Stimulated activated naive B cell treated with anti-CD40 and anti-IgM and Interleukin-4, amounts not matched to agents 10 μg/mL and 1 μg/mL and 100 μg/mL, for 72 hours (primary cell): ENCODE results near the gene HBM.
"Not testable (repeated sequence)": the region's sequence is repeated elsewhere in the genome, so short reads cannot be mapped to it uniquely, and the experiment has no call there.

ENCODE experiments used
- ATAC-seq, 2 donors: fragments of 150-1000 bp; cut with Tn5 transposase; replicated peaks; 2 replicates each; pipeline ENCODE4 v1.10.0; 2021; ENCODE audit warnings: moderate library complexity in 1 of 2
- DNase-seq: peaks from one replicate; pipeline ENCODE4 v3.0.0; 2021
- H3K27ac Mint-ChIP-seq: one replicate; pipeline ENCODE4 v1.8.0; 2022; ENCODE audit warnings: mild to moderate bottlenecking, mixed read lengths
- H3K27me3 Mint-ChIP-seq, 2 donors: one replicate each; pipeline ENCODE4 v1.8.0; 2022; ENCODE audit warnings: mixed read lengths in 2 of 2
- H3K36me3 Mint-ChIP-seq, 2 donors: one replicate each; pipeline ENCODE4 v1.8.0; 2022; ENCODE audit warnings: mixed read lengths in 2 of 2, mild to moderate bottlenecking in 1 of 2
- H3K4me1 Mint-ChIP-seq, 2 donors: one replicate each; pipeline ENCODE4 v1.8.0; 2022; ENCODE audit warnings: mixed read lengths in 2 of 2, mild to moderate bottlenecking in 1 of 2
- H3K4me3 Mint-ChIP-seq, 2 donors: one replicate each; pipeline ENCODE4 v1.8.0; 2022; ENCODE audit warnings: mild to moderate bottlenecking in 2 of 2, mixed read lengths in 2 of 2, moderate library complexity in 1 of 2
- H3K9me3 Mint-ChIP-seq, 2 donors: one replicate each; pipeline ENCODE4 v1.8.0; 2022; ENCODE audit warnings: mixed read lengths in 2 of 2, mild to moderate bottlenecking in 1 of 2

HBM gene

DNA sequence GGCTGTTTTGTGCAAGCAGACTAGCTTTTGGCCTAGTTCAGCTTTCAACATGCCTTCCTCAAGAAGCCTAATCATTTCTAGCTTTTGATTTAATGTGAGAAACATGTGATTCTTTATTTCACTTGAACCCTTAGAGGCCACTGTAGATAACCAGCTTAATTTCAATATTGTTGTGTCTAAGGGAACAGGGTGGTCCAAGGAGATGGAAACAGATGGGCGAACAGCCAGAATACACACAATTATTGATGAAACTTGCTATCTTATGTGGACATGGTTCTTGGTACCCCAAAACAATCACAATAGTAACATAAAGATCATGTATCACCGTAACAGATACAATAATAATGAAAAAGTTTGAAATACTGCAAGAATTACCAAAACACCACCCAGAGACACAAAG is 32.1 kb upstream of the HBM start:
- Mint-ChIP-seq H3K27ac (no peak overlapping the region), H3K4me3 (no peak overlapping the region), H3K36me3 (peaks cover 18 to 32% of the 10 kb centered on the region in 2 donors), H3K4me1 (peaks cover 17 to 35% of the 10 kb centered on the region in 2 donors), H3K9me3 (no peaks in the 10 kb centered on the region), H3K27me3 (no peaks in the 10 kb centered on the region)
- DNase-seq (no peak), ATAC-seq (no peak)

DNA sequence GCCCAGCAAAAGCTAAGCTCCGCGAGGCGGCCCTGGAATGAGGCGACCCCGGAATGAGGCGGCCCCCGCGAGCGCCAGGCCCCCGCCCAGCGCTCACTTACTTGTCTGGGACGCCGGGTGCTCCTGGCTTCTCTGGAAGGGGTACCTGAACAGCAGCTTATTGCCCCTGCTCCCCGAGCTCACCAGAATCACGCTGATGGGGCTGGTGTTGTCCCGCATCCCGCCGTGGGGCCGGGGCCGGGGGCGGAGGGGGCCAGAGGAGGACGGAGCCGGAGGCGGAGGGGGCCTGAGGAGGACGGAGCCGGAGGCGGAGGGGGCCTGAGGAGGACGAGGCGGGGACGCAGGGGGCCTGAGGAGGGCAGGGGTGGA is 27.7 kb upstream of the HBM start:
- no peaks in the 10 kb centered on the region for H3K9me3 Mint-ChIP-seq
- DNase-seq (peak; percentile 13), ATAC-seq (peak; percentile 26 to 28)
- no peaks in the 10 kb centered on the region for H3K27me3 Mint-ChIP-seq
- peak overlapping the region; percentile 85 to 90 for H3K4me3 Mint-ChIP-seq
- peak overlapping the region; percentile 89 for H3K27ac Mint-ChIP-seq
- H3K4me1 Mint-ChIP-seq, result peaks cover 11 to 25% of the 10 kb centered on the region in 2 donors
- H3K36me3 Mint-ChIP-seq, result peaks cover 11 to 17% of the 10 kb centered on the region in 2 donors

DNA sequence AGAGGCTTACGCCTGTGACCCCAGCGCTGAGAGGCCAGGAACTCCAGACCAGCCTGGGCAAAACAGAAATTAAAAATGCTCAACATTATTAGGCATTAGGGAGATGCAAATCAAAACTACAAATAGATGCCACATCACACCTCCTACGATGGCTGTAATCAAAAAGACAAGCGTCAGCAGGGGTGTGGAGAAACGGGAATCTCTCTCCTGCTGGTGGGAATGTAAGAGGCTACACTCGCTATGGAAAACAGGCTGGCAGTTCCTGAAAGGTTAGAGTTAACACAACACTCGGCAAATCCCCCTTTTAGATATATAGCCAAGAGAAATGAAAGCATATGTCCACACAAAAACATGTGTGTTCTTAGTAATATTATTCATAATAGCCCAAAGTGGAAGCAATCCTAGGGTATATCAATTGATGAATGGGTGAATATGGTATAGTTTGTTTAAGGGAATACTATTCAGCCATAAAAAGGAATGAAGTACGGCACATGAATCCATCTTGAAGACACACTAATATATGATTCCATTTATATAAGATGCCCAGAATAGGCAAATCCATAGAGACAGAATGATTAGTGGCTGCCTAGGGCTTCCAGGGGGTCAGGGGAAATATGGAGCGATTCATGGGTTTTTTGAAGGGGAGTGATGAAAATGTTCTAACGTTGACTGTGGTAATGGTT is 25.5 kb upstream of the HBM start:
- Mint-ChIP-seq H3K4me1 (peaks cover 5 to 11% of the 10 kb centered on the region in 2 donors), H3K27me3 (peaks cover 11 to 12% of the 10 kb centered on the region in 2 donors), H3K4me3 (no peak overlapping the region), H3K27ac (no peak overlapping the region), H3K36me3 (peaks cover 4 to 7% of the 10 kb centered on the region in 2 donors), H3K9me3 (no peaks in the 10 kb centered on the region)
- ATAC-seq, result no peak
- no peak for DNase-seq

DNA sequence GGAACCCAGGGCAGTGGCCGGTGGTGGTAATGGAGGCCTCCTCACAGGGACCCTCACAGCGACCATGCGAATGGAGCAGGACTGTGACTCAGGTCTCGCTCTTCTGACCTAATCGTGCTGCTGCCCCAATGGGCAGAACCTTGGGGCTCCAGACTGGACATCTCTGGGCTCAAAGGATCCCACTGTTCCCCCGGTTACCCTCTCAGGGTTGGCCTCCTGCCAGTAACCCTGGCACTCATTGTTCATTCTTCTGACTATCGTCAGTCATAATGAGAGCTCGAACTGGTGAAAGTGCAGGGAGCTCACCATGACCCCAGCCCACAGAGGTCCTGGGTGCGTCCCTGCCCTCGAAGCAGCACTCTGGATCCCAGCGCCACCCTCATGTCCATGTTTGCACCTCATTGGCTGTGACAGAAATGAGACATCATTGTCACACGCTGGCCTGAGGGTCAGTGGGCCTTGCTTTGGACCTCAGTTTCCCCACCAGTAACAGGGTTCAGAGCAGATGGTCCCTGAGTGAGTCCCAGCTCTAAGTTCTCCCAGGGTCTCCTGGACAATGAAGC is 23.3 kb upstream of the HBM start:
- Mint-ChIP-seq H3K9me3 (no peaks in the 10 kb centered on the region), H3K27me3 (peaks cover 15 to 17% of the 10 kb centered on the region in 2 donors), H3K4me1 (peaks cover 1 to 5% of the 10 kb centered on the region in 2 donors), H3K27ac (no peak overlapping the region), H3K4me3 (no peak overlapping the region), H3K36me3 (peaks cover 0 to 7% of the 10 kb centered on the region in 2 donors)
- DNase-seq (no peak), ATAC-seq (no peak)

DNA sequence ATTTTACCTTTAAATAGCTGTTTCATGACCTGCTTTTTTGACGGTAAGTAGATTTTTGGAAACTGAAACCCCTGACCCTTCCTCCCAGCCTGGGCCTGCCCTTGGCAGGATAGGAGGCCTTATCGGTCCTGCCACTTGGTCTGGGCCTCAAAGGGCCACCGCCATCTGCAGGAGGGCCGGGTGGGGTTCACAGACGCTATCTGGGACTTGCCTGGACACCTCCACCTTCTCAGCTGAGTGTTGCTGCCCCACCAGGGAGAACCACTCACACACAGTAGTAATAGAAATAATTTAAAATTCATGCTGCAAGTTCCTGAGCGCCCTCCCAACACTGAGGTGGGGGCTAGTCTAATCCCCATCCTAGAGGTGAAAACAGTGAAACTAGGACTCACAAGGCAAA is 22.7 kb upstream of the HBM start:
- H3K36me3 Mint-ChIP-seq, result peaks cover 0 to 5% of the 10 kb centered on the region in 2 donors
- no peak for ATAC-seq
- DNase-seq, result no peak
- peaks cover 15 to 18% of the 10 kb centered on the region in 2 donors for H3K27me3 Mint-ChIP-seq
- H3K4me1 Mint-ChIP-seq, result peaks cover 1% of the 10 kb centered on the region in 2 donors
- H3K9me3 Mint-ChIP-seq, result no peaks in the 10 kb centered on the region
- H3K4me3 Mint-ChIP-seq, result no peak overlapping the region
- no peak overlapping the region for H3K27ac Mint-ChIP-seq

DNA sequence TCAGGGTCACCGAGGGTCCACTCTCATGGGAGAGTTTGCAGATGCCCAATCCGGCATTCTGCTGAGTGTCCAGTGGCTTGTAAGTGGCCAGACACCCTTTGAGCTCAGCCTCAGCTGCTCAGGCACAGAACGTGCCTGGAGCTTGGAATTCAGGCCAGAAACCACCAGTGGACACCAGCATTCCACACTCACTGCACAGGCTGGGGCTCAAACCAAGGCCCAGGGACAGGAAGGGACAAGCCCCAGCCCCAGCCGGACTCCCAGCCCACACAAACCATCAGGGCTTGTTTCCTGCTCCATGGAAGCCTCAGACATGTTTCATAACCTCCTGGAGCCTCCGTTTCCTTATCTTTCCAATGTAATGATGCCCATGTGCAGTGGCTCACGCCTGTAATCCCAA is 22.3 kb upstream of the HBM start:
- ATAC-seq (no peak), DNase-seq (no peak)
- Mint-ChIP-seq H3K9me3 (no peaks in the 10 kb centered on the region), H3K4me3 (no peak overlapping the region), H3K27ac (no peak overlapping the region), H3K36me3 (peaks cover 0 to 5% of the 10 kb centered on the region in 2 donors), H3K27me3 (peaks cover 18 to 22% of the 10 kb centered on the region in 2 donors), H3K4me1 (peaks cover 0 to 1% of the 10 kb centered on the region in 2 donors)

DNA sequence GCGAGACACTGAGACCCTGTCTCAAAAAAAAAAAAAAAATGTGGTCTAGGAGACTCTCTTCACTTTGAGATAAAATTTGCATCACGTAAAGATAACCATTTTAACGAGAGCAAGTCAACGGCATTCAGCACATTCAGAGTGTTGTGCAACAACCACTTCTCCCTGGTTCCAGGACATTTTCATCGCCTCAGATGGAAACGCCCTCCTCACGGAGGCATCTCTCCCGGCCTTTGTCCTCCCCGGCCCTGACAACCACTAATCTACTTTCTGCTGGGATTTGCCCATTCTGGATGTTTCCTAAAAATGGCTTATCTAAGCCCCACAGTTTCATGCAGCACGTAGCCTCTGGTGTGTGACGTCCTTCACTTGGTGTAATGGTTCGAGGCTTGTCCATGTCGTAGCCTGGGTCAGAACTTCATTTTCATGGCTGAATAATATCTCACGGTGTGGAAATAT is 21.0 kb upstream of the HBM start:
- Mint-ChIP-seq H3K36me3 (no peaks in the 10 kb centered on the region), H3K27ac (no peak overlapping the region), H3K9me3 (no peaks in the 10 kb centered on the region), H3K4me3 (no peak overlapping the region), H3K4me1 (no peaks in the 10 kb centered on the region), H3K27me3 (peaks cover 24 to 36% of the 10 kb centered on the region in 2 donors)
- DNase-seq, result no peak
- no peak for ATAC-seq

DNA sequence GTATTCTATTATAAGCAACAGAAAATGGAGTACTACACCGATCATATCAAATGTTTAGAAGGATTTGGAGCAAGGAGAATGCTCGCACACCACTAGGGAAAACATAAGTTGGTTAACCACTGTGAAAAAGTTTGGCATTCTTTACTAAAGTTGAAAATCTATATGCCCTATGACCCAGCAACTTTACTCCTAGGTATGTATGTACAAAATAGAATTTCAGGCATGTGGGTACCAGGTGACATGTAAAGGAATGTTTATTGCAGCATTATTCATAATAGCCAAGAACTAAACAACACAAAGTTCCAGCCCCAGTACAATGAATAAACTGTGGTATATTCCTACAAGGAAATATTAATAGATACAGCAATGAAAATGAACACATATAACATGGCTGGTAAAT is 19.1 kb upstream of the HBM start:
- DNase-seq (no peak), ATAC-seq (no peak)
- Mint-ChIP-seq H3K27me3 (peaks cover 24 to 46% of the 10 kb centered on the region in 2 donors), H3K4me3 (no peak overlapping the region), H3K9me3 (no peaks in the 10 kb centered on the region), H3K4me1 (no peaks in the 10 kb centered on the region), H3K36me3 (no peaks in the 10 kb centered on the region), H3K27ac (no peak overlapping the region)

DNA sequence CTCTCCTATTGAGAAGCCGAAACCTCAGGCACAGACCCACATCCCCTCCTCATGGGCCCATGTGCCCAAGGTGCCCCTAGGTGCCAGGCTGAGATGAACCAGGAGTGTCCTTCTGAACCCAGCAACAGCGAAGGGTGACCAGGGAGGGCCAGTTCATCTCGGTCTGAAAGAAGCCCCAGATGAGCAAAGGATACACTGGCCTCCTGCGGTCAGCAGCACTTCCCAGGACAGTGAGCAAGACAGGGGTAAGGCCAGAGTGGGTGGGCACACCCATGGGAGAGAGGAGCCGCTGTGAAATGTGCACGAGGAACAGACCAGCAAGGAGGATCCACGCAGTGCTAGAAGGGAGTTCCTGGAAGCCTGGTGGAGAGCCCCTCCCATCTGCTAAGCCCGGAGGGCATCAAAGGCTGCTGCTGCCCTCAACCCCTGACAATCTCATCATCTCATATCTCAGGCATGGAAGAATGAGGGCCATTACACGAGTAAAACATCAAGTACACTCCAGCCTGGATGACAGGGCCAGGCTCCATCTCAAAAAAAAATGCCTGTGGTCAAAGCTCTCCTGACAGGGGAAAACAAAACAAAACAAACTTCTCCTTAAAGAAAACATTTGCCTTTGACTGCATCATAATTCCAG is 16.6 kb upstream of the HBM start:
- Mint-ChIP-seq H3K36me3 (no peaks in the 10 kb centered on the region), H3K9me3 (no peaks in the 10 kb centered on the region), H3K4me3 (no peak overlapping the region), H3K27me3 (peaks cover 26 to 49% of the 10 kb centered on the region in 2 donors), H3K27ac (no peak overlapping the region), H3K4me1 (peaks cover 5 to 6% of the 10 kb centered on the region in 2 donors)
- ATAC-seq, result no peak
- no peak for DNase-seq

DNA sequence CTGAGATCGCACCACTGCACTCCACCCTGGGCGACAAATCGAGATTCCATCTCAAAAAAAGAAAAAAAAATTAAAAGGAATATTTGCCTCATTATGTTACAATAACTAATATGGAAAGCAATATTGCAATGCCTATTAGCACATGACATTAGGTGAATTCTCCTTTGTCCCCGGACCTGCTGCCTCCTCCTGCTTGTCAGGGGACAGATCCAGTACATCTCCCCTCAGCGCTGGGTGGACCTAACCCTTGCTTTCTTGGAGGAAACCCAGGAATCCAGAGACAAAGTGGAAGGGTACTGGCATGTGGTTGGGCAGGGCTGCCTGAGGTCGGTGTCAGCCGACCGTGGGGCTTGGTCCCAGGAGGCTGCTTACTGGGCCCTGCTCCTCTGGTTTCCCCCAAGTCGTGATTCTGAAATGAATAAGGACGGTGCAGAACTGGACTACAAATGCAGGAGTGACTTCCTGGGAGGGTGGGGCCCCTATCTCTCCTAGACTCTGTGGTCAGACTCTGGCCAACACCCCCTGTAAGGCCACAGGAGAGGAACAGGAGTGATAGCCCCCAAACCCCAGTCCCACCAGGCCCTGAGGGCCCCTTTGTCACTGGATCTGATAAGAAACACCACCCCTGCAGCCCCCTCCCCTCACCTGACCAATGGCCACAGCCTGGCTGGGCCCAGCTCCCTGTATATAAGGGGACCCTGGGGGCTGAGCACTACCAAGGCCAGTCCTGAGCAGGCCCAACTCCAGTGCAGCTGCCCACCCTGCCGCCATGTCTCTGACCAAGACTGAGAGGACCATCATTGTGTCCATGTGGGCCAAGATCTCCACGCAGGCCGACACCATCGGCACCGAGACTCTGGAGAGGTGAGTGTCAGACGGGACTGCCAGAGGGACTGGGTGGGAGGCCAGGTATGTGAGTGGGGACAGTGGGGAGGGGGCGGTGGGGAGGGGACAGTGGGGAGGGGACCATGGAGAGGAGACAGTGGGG is 13.3 kb upstream of the HBM start, which contains the start of gene HBZ:
HBZ (plus strand) TSS at position 504 of the 988 bp plus-strand sequence; CDS start at position 770, 266 bp downstream.
- DNase-seq (no peak), ATAC-seq (peak; percentile 36 to 57)
- no peak within 1 kb of the TSS for H3K27ac Mint-ChIP-seq
- H3K27me3 Mint-ChIP-seq, result peaks cover 31 to 63% of the 10 kb centered on the region in 2 donors
- H3K4me3 Mint-ChIP-seq, result peak within 1 kb of the TSS; percentile 65
- no peaks in the 10 kb centered on the region for H3K9me3 Mint-ChIP-seq
- H3K4me1 Mint-ChIP-seq, result peaks cover 14 to 16% of the 10 kb centered on the region in 2 donors
- no peaks in the 10 kb centered on the region for H3K36me3 Mint-ChIP-seq

DNA sequence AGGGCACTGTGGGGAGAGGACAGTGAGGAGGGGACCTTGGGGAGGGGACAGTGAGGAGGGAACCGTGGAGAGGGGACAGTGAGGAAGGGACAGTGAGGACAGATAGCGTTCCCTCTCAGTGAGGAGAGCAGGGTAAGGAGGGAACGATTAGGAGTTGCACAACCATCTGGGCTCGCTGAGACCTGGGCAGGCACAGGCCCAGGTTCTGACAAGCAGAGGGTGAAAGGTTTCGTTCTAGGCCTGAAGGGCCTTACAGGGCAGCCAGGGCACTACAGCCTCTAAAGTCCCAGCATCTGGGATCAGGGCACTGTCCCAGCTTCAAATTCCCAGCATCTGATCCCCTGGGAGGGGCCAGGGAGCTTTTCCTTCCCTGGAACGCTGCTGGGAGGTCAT is 12.7 kb upstream of the HBM start:
- not testable (repeated sequence) for H3K27ac Mint-ChIP-seq, DNase-seq, ATAC-seq, H3K9me3 Mint-ChIP-seq, H3K36me3 Mint-ChIP-seq
- Mint-ChIP-seq H3K4me3 (peak overlapping the region; percentile 65), H3K4me1 (peaks cover 14 to 16% of the 10 kb centered on the region in 2 donors), H3K27me3 (peaks cover 31 to 68% of the 10 kb centered on the region in 2 donors)

DNA sequence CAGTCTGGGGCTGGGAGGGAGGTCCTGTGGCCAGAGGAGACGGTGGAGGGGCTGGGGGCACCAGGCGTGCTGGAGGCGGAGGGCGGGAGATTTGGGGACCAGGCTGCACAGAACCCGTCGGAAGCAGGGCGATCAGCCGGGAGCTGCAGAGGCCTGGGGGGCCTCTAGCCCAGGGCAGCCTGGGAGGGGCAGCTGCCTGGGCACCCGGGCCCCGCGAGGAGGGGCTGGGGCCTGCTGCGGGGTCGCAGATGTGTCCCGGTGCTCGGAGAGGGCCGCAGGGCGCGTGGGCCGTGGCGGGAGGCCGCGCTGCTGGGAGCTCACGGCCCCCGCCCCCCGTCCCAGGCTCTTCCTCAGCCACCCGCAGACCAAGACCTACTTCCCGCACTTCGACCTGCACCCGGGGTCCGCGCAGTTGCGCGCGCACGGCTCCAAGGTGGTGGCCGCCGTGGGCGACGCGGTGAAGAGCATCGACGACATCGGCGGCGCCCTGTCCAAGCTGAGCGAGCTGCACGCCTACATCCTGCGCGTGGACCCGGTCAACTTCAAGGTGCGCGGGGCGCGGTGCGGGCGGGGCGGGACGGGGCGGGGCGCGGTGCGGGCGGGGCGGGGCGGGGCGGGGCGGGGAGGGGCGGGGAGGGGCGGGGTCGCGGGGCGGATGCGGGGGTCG is 12.1 kb upstream of the HBM start:
- ATAC-seq, result peak; percentile 50 to 51
- peaks cover 29 to 67% of the 10 kb centered on the region in 2 donors for H3K27me3 Mint-ChIP-seq

DNA sequence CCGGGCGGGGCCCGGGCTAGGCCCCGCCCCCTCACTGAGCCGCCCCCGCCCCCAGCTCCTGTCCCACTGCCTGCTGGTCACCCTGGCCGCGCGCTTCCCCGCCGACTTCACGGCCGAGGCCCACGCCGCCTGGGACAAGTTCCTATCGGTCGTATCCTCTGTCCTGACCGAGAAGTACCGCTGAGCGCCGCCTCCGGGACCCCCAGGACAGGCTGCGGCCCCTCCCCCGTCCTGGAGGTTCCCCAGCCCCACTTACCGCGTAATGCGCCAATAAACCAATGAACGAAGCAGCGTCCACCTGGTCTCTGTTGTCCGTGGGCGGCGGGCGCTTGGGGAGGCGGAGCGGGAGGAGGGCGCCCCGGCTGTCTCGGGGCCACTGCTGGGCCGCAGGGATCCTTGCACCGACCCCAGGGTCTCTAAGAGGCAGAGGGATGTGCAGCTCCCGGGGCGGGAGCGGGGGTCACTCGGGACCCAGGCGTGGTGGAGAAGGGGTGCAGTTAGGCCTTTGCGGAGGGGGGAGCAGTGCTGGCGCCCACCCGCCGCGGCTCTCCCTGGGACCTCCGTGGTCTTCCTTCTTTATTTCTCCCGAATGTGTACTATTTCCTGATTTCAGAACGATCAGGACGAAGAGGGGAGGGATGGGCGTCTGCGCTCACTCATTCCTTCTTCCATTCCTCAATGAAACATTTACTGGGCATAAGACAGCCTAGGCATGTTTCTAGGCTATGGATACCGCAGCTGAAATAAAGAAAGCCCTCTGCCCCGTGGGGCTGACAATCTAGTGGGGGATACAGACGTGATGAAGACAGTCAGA is 11.4 kb upstream of the HBM start:
- DNase-seq, result peak; percentile 26
- H3K4me1 Mint-ChIP-seq, result peaks cover 14 to 16% of the 10 kb centered on the region in 2 donors
- peak overlapping the region; percentile 77 to 85 for H3K4me3 Mint-ChIP-seq
- peak; percentile 62 to 71 for ATAC-seq
- peaks cover 0 to 2% of the 10 kb centered on the region in 2 donors for H3K36me3 Mint-ChIP-seq
- no peaks in the 10 kb centered on the region for H3K9me3 Mint-ChIP-seq
- H3K27ac Mint-ChIP-seq, result peak overlapping the region; percentile 62
- peaks cover 31 to 66% of the 10 kb centered on the region in 2 donors for H3K27me3 Mint-ChIP-seq

More for the DNA sequence above, 12.1 kb upstream of the HBM start:
- not testable (repeated sequence) for H3K4me3 Mint-ChIP-seq, H3K9me3 Mint-ChIP-seq, DNase-seq, H3K36me3 Mint-ChIP-seq, H3K27ac Mint-ChIP-seq
- peaks cover 14 to 16% of the 10 kb centered on the region in 2 donors for H3K4me1 Mint-ChIP-seq
